Measurements from ENCODE around the gene INPP4A.
"Not testable (repeated sequence)": the region's sequence is repeated elsewhere in the genome, so short reads cannot be mapped to it uniquely, and the experiment has no call there.

Gene INPP4A

DNA sequence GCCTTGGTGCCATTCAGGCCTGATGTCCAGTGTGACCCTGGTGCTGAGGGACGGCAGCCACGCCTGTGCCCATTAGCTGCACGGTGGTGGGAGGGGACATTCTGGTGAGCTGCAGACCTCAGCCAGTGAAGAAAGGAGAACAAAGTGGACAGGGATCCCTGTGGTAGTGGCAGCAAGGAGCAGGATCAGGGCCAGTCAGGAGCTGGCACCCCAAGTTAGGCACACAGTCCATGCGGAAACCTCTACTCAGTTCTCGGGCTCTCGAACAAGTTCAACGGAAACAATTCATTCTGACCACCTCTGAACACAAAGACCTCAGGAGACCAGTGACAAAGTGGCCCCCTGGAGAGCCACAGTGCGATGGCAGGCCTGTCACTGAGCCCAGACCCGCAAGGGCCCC lies 133.6 kb downstream of the INPP4A start:
- Mint-ChIP-seq H3K9me3 (no peaks in the 10 kb centered on the region), H3K36me3 (ENCODE audit: low read depth) (peaks cover 21% of the 10 kb centered on the region), H3K4me3 (no peak overlapping the region), H3K27ac (no peak overlapping the region), H3K27me3 (no peaks in the 10 kb centered on the region), H3K4me1 (ENCODE audit: low read depth) (no peaks in the 10 kb centered on the region)

DNA sequence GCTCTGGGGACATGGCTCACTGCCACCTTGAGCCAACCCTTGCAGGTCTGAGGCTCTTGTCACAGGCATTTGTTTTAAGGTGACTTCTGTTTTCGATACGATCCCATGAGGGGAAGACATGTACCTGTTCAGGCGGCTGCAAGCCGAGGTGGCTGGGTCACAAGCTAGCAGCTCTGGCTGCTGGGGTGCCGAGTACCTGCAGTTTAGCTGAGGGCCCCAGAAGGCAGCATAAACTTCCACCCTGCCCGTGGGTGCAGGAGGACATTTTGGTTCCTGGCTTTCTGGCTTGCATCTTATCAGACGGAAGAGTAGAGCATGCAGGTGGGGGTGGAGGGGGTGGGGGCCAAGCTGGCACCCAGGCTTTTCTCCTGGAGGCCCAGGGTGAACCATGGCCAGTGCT lies 135.3 kb downstream of the INPP4A start:
- Mint-ChIP-seq H3K27ac (no peak overlapping the region), H3K4me1 (ENCODE audit: low read depth) (no peaks in the 10 kb centered on the region), H3K9me3 (no peaks in the 10 kb centered on the region), H3K27me3 (no peaks in the 10 kb centered on the region), H3K4me3 (no peak overlapping the region), H3K36me3 (ENCODE audit: low read depth) (peaks cover 18% of the 10 kb centered on the region)

DNA sequence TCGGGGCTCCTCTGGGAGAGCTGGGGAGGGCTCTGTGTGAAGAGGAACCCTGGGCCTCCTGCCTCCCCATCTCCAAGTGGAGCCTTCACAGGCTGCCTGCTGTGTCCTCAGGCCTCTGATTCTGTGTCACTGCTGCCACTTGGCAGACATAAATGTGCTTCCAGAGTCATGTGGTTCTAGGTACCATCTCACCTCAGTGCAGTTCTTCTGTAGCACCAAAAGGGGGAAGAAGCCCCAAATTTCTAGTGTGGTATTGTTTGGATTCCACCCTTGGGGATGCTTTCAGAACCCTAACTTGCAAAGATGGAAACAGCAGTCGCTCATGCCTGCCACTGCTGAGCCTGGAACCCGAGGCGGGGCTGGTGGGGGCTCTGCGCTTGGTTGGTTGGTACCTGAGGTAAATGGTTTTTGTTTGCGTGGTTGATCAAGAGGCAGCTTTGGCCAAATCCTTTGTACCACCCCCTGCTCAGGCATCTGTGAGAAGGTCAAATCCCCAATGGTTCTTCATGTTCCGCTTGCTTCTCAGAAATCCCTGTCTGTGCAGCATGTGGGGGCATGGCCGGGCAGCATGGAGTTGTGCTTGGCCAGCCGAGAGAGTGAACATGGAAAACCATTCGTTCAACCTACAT lies 136.1 kb downstream of the INPP4A start:
- H3K4me3 Mint-ChIP-seq: no peak overlapping the region
- H3K9me3 Mint-ChIP-seq: no peaks in the 10 kb centered on the region
- no peaks in the 10 kb centered on the region for H3K27me3 Mint-ChIP-seq
- no peaks in the 10 kb centered on the region for H3K4me1 Mint-ChIP-seq (ENCODE audit: low read depth)
- H3K36me3 Mint-ChIP-seq (ENCODE audit: low read depth): peaks cover 18% of the 10 kb centered on the region
- peak overlapping the region; percentile 32 for H3K27ac Mint-ChIP-seq

DNA sequence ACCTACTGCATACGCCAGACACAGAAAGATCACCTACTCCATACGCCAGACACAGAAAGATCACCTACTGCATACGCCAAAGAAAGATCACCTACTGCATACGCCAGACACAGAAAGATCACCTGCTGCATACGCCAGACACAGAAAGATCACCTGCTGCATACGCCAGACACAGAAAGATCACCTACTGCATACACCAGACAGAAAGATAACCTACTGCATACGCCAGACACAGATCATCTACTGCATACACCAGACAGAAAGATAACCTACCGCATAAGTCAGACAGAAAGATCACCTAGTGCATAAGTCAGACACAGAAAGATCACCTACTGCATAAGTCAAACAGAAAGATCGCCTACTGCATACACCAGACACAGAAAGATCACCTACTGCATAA lies 137.9 kb downstream of the INPP4A start:
- Mint-ChIP-seq H3K27ac (no peak overlapping the region), H3K36me3 (ENCODE audit: low read depth) (peaks cover 22% of the 10 kb centered on the region), H3K4me3 (no peak overlapping the region), H3K27me3 (no peaks in the 10 kb centered on the region), H3K9me3 (no peaks in the 10 kb centered on the region), H3K4me1 (ENCODE audit: low read depth) (no peaks in the 10 kb centered on the region)

DNA sequence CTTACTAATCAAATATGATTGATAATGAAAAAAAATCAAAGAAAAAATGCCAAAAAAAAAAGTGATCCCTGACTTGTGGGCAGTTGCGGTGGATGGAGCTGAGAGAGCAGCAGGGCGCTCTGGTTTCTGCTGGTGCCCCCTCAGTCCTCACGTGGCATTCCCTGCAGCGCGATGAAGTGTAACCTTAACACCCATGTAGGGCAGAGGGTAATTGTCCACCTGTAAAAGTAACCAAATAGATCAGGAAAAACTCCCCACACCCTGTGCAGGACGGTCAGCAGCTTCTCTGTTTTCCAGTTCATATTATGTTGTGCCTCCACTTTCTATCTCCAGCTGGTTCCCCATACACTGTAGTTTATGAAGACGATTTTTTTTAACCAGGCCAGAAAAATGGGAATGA lies 138.6 kb downstream of the INPP4A start:
- no peaks in the 10 kb centered on the region for H3K9me3 Mint-ChIP-seq
- no peak overlapping the region for H3K27ac Mint-ChIP-seq
- no peaks in the 10 kb centered on the region for H3K27me3 Mint-ChIP-seq
- no peak overlapping the region for H3K4me3 Mint-ChIP-seq
- H3K4me1 Mint-ChIP-seq (ENCODE audit: low read depth): no peaks in the 10 kb centered on the region
- H3K36me3 Mint-ChIP-seq (ENCODE audit: low read depth): peaks cover 21% of the 10 kb centered on the region

DNA sequence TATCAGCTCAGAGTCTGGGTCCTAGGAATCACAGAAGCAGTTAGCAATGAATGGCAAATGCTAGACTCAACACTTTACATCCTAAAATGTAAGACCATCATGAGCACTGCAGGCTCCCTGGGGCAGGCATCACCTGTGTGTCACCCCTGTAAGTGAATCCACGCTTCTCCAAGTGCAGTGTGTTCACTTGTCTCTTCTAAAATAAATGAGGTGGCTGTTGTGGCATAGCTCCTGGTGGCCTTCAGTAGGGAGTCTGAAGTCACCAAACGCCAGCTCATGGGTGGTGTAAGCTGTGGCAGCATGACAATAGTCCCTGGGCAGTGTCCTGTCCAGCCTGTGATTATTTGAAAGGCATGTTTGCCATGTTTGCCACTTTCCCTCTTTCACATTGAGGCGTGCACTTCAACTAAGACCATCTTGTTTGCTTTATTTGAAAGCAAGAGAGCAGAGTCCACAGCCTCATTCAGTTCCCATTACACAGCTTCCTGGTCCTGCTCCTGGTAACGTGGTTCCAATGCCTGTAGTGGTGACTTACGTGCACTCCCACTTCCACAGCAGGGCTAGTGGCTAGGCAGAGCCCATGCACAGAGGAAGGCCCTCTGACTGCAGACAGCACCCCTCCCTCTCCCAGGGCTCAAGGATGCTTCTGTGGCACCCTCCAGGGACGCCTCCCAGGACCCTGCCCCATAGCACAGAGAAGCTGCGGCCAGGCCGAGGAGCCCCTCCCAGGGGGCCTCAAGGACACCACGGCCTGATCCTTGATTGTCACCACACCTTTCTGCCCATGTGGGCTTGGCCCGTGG lies 139.4 kb downstream of the INPP4A start:
- no peaks in the 10 kb centered on the region for H3K9me3 Mint-ChIP-seq
- no peaks in the 10 kb centered on the region for H3K4me1 Mint-ChIP-seq (ENCODE audit: low read depth)
- no peaks in the 10 kb centered on the region for H3K27me3 Mint-ChIP-seq
- no peak overlapping the region for H3K27ac Mint-ChIP-seq
- no peak overlapping the region for H3K4me3 Mint-ChIP-seq
- H3K36me3 Mint-ChIP-seq (ENCODE audit: low read depth): peaks cover 22% of the 10 kb centered on the region

DNA sequence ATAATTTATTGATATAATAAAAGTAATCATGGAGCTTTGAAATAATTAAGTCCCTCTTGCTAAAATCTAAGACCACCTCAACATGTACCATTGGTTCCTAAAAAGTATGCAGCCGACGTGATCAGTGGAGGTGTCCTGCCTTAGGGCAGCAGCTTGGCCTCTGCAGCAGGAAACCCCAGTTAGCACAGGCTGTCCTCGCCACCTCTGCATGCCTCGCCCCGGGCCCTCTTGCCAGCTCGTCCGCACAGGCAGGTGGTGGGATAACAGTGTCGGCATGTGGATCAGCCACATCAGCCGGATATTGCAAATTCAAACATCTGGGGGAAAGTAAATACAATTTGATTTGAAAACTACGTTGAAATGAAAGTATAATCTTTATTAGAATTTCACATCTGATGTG lies 140.7 kb downstream of the INPP4A start:
- Mint-ChIP-seq H3K4me3 (no peak overlapping the region), H3K9me3 (no peaks in the 10 kb centered on the region), H3K36me3 (ENCODE audit: low read depth) (peaks cover 24% of the 10 kb centered on the region), H3K27ac (no peak overlapping the region), H3K27me3 (no peaks in the 10 kb centered on the region), H3K4me1 (ENCODE audit: low read depth) (peaks cover 4% of the 10 kb centered on the region)

DNA sequence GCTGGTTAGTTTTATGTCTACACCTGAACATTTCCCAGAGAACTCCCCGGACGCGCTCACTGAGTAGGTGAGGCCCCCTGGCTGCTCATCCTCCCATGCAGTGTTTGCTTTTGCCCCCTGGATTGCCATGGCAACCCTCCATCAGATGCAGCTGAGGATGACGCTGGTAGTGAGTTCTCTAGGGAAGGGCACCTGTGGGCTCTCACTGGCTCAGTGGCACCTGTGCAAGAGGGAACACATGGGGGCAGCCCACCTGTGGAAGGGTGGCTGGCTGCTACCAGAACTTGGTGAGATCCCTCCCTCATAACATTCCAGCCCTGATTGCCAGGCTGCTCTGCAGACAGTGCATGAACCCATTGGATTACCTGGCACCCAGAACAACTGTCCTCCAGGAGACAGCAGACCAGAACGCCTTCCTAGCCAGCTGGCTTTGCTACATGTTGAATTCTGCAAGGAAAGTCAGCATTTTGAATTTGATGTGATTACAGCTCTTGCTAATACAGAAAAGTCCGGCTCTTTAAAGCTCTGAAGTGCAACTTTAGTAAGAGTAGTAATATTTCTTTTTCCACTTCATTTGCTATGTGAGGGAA lies 142.0 kb downstream of the INPP4A start:
- peaks cover 28% of the 10 kb centered on the region for H3K36me3 Mint-ChIP-seq (ENCODE audit: low read depth)

DNA sequence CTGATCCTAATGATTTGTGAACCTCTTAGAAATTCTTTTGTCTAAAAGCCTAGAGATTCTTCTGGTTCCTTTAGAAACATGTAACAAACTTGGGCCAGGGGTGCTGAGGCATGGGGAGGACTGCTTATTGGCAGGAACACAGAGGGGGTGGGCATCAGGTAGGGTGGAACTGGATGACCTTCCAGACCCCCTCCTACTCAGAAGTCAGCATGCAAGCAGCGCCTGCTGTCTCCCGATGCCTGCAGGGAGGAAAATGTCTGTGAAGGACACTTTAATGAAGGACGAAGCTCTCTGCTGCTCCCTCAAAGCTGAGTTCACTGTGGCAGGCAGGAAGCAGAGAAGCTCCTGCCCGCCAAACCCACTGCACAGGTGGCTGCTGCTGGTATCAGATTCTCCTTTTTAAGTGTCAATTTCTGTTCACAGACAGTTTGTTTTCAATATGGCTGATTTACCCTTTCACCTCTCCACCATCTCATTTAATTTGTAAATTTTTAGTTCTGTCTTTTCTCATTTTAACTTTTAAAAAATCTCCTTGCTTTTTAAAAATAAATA lies 144.3 kb downstream of the INPP4A start:
- Mint-ChIP-seq H3K9me3 (peaks cover 4% of the 10 kb centered on the region), H3K36me3 (ENCODE audit: low read depth) (peaks cover 44% of the 10 kb centered on the region), H3K4me1 (ENCODE audit: low read depth) (peaks cover 4% of the 10 kb centered on the region), H3K4me3 (no peak overlapping the region), H3K27ac (no peak overlapping the region), H3K27me3 (no peaks in the 10 kb centered on the region)

More for the DNA sequence above, 142.0 kb downstream of the INPP4A start:
- Mint-ChIP-seq H3K4me3 (no peak overlapping the region), H3K27ac (peak overlapping the region; percentile 2), H3K9me3 (no peaks in the 10 kb centered on the region), H3K4me1 (ENCODE audit: low read depth) (peaks cover 4% of the 10 kb centered on the region), H3K27me3 (no peaks in the 10 kb centered on the region)

DNA sequence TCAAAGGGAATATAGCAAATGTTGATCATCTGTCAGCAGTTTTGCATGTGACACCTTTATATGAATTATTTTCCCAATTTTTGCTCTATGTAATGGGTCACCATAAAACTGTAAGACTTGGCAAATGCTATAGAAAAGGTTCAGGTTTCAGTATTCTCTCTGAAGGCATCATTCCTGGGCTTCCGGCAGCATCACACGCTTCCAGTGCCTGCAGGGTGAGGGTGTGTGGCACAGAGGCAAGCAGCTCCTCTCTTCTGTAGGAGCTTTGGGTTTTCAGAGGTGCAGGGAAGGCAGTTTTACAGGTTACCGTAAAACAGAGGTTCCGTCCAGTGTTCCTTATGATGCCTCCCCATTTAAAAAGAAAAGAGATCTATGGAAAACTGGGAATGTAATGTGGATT lies 144.8 kb downstream of the INPP4A start:
- Mint-ChIP-seq H3K9me3 (peaks cover 4% of the 10 kb centered on the region), H3K27me3 (no peaks in the 10 kb centered on the region), H3K4me3 (no peak overlapping the region), H3K36me3 (ENCODE audit: low read depth) (peaks cover 47% of the 10 kb centered on the region), H3K4me1 (ENCODE audit: low read depth) (peaks cover 4% of the 10 kb centered on the region), H3K27ac (no peak overlapping the region)

DNA sequence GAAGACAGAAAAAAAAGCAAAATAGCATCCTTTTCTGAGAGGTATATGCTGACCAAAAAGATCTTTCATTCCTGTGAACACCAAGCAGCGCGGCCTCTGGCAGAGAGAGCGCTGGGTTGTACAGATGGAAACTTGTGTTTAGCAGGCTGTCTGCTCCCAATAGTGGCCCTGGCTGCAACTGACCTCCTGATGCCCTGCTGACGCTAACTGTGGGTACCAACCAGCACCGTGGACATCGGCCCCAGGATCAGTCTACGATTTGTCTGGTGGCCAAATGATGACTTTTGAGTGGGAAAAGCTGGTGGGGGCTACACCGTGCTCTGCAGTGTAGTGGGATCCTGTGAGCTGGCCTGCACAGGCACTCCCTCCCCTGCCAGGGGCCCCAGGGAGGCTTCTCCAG lies 147.9 kb downstream of the INPP4A start:
- Mint-ChIP-seq H3K4me3 (no peak overlapping the region), H3K4me1 (ENCODE audit: low read depth) (peaks cover 7% of the 10 kb centered on the region), H3K36me3 (ENCODE audit: low read depth) (peaks cover 54% of the 10 kb centered on the region), H3K9me3 (peaks cover 4% of the 10 kb centered on the region), H3K27ac (no peak overlapping the region), H3K27me3 (no peaks in the 10 kb centered on the region)

DNA sequence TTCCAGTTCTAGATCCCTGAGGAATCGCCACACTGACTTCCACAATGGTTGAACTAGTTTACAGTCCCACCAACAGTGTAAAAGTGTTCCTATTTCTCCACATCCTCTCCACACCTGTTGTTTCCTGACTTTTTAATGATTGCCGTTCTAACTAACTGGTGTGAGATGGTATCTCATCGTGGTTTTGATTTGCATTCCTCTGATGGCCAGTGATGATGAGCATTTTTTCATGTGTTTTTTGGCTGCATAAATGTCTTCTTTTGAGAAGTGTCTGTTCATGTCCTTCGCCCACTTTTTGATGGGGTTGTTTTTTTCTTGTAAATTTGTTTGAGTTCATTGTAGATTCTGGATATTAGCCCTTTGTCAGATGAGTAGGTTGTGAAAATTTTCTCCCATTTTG lies 150.0 kb downstream of the INPP4A start:
- not testable (repeated sequence) for H3K9me3 Mint-ChIP-seq; H3K4me3 Mint-ChIP-seq; H3K4me1 Mint-ChIP-seq (ENCODE audit: low read depth); H3K27ac Mint-ChIP-seq; H3K27me3 Mint-ChIP-seq
- H3K36me3 Mint-ChIP-seq (ENCODE audit: low read depth): peaks cover 63% of the 10 kb centered on the region

DNA sequence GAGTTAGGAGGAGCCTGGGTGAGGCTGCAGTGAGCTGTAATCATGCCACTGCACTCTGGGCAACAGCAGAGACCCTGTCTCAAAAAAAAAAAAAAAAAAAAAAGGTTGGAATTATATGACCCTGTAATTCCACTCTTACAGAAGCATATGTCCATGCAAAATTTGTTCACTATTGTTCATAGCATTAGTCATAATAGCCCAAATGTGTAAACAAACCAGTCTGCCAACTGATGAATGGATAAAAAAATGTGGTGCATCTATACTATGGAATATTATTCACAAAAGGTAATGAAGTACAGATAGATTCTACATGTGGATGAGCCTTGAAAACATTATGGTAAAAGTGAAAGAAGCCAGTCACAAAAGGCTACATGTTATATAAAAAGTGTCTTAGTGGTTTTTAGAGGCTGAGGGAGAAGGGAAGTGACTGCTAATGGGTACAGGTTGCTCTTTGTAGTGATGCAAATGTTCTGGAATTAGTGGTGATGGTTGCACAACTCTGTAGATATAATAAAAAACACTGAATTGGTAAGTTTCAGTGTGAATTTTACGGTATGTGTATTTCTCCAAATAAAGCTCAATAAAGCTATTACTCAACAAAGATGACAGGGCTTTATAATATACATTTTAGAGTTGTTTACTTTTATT lies 154.2 kb downstream of the INPP4A start:
- Mint-ChIP-seq H3K27me3 (no peaks in the 10 kb centered on the region), H3K36me3 (ENCODE audit: low read depth) (peaks cover 65% of the 10 kb centered on the region), H3K4me1 (ENCODE audit: low read depth) (peaks cover 7% of the 10 kb centered on the region), H3K9me3 (no peaks in the 10 kb centered on the region), H3K4me3 (no peak overlapping the region), H3K27ac (peak overlapping the region; percentile 26)

DNA sequence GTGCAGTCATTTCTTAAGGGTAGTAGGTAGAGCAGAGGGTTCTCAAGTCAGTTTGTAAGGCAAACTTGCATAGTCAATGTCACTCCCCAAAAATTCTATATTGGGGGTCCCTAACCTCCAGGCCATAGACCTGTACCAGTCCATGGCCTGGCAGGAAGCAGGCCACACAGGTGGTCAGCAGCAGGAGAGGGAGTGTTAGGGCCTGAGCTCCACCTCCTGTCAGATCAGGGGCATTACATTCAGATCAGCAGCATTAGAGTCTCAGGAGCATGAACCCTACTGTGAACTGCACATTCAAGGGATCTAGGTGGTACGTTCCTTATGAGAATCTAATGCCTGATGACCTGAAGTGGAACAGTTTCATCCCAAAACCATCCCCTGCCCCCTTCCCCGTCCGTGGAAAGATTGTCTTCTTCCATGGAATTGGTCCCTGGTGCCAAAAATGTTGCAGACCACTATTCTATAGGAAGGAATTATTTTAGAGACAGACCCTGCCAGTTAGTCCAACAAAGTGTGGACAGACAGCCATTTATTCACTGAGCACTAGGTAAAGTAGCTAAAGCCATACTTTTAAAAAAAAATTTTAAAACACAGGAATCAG lies 157.0 kb downstream of the INPP4A start:
- Mint-ChIP-seq H3K4me1 (ENCODE audit: low read depth) (peaks cover 29% of the 10 kb centered on the region), H3K4me3 (no peak overlapping the region), H3K27ac (no peak overlapping the region), H3K27me3 (no peaks in the 10 kb centered on the region), H3K9me3 (no peaks in the 10 kb centered on the region), H3K36me3 (ENCODE audit: low read depth) (peaks cover 50% of the 10 kb centered on the region)
